Stimulated activated CD4-positive, alpha-beta T cell treated with anti-CD3 and anti-CD28 coated beads, Interleukin-4, amount 100 ng/mL, for 48 hours (primary cell): ENCODE measurements around the gene PHF21B.
A peak's percentile ranks its signal among the peaks of the same experiment; 100 is the strongest.
"Not testable (repeated sequence)": the region's sequence is repeated elsewhere in the genome, so short reads cannot be mapped to it uniquely, and the experiment has no call there.

Source experiments
- DNase-seq, 2 donors: peaks; one replicate each; pipeline ENCODE4 v3.0.0-alpha.2; 2020; ENCODE audit warnings: low read depth in 2 of 2

Gene PHF21B

GRCh38 chr22:45009606-45010531 lies at the start of gene PHF21B:
PHF21B (minus strand) TSS chr22:45010005; CDS start chr22:45009549, 456 bp downstream.
- DNase-seq: peak in 1 of 2 donors; percentile 15

GRCh38 chr22:45059296-45059695 lies 49.5 kb upstream of the PHF21B start:
- DNase-seq: no peak

GRCh38 chr22:45058622-45058912 lies 48.8 kb upstream of the PHF21B start:
- DNase-seq: no peak

- DNase-seq: no peak
Measured at GRCh38 chr22:45055936-45056335, 46.1 kb upstream of the PHF21B start.

GRCh38 chr22:45053571-45053970 lies 43.8 kb upstream of the PHF21B start:
- DNase-seq: no peak

GRCh38 chr22:45053094-45053493 lies 43.3 kb upstream of the PHF21B start:
- DNase-seq: no peak

- DNase-seq: not testable (repeated sequence)
Measured at GRCh38 chr22:45052665-45053064, 42.9 kb upstream of the PHF21B start.

GRCh38 chr22:45051946-45052345 lies 42.1 kb upstream of the PHF21B start:
- DNase-seq: no peak

GRCh38 chr22:45051419-45051818 lies 41.6 kb upstream of the PHF21B start:
- DNase-seq: no peak

- DNase-seq: no peak
Measured at GRCh38 chr22:45047260-45047659, 37.5 kb upstream of the PHF21B start.

- DNase-seq: no peak
Measured at GRCh38 chr22:45045208-45045607, 35.4 kb upstream of the PHF21B start.

GRCh38 chr22:45042263-45042662 lies 32.5 kb upstream of the PHF21B start:
- DNase-seq: no peak

GRCh38 chr22:45039133-45039532 lies 29.3 kb upstream of the PHF21B start:
- DNase-seq: no peak

GRCh38 chr22:45036154-45036553 lies 26.3 kb upstream of the PHF21B start:
- DNase-seq: no peak

- DNase-seq: no peak
Measured at GRCh38 chr22:45034821-45035220, 25.0 kb upstream of the PHF21B start.

GRCh38 chr22:45034156-45034555 lies 24.4 kb upstream of the PHF21B start:
- no peak for DNase-seq

GRCh38 chr22:45033136-45033535 lies 23.3 kb upstream of the PHF21B start:
- no peak for DNase-seq

- no peak for DNase-seq
Measured at GRCh38 chr22:45031629-45032403, 22.0 kb upstream of the PHF21B start.

GRCh38 chr22:45029501-45029900 lies 19.7 kb upstream of the PHF21B start:
- DNase-seq: no peak

GRCh38 chr22:45026511-45026910 lies 16.7 kb upstream of the PHF21B start:
- no peak for DNase-seq

- no peak for DNase-seq
Measured at GRCh38 chr22:45023431-45023830, 13.6 kb upstream of the PHF21B start.

- no peak for DNase-seq
Measured at GRCh38 chr22:45019861-45020655, 10.3 kb upstream of the PHF21B start.
